IMR-90 (cell line): ENCODE results near the gene COLEC11. TPM values are rescaled to one million over a fixed set of nuclear protein-coding genes. Genes with fewer than 3 reads are reported as not detected.

Experiments used
- ATAC-seq: fragments of 200-7000 bp; cut with Tn5 transposase; 2 replicates; pipeline ENCODE4 v1.9.1; 2020; ENCODE audit warnings: low read depth, mild to moderate bottlenecking, moderate library complexity
- BruUV-seq: library from RNA; stranded (reverse); fragments of 400-500 nt; replicated peaks from 2 replicates; lab custom pipeline; 2021; lab: Mats Ljungman, UMichigan
- CTCF ChIA-PET: fragments of 300-600 bp; formaldehyde crosslinking; extraction: SDS; loops from one replicate; lab custom pipeline; 2021; ENCODE audit warnings: antibody characterized with exemption; lab: Yijun Ruan, JAX
- POLR2A ChIA-PET: fragments of 300-600 bp; sonication (Branson Sonifier 250); formaldehyde crosslinking; loops from one replicate; lab custom pipeline; 2022; ENCODE audit warnings: antibody characterized with exemption; ENCODE audit not compliant: unreplicated experiment; lab: Charles Lee
- DNase-seq: peaks from one replicate; pipeline ENCODE4 v3.0.0; 2013
- H2AFZ ChIP-seq: replicated peaks from 2 replicates; pipeline ENCODE3; 2013; ENCODE audit warnings: low read length, mild to moderate bottlenecking; ENCODE audit not compliant: poor library complexity
- H2AK5ac ChIP-seq: 2 replicates; pipeline ENCODE4 v1.6.1; 2013; ENCODE audit warnings: low read depth, low read length, inconsistent platforms
- H2AK9ac ChIP-seq: replicated peaks from 2 replicates; pipeline ENCODE3; 2013; ENCODE audit warnings: mild to moderate bottlenecking, low read depth, low read length, moderate library complexity; ENCODE audit not compliant: poor library complexity
- H2BK120ac ChIP-seq: 2 replicates; pipeline ENCODE4 v1.6.1; 2013; ENCODE audit warnings: low read depth, low read length, inconsistent platforms
- H2BK15ac ChIP-seq: 3 replicates; pipeline ENCODE4 v1.6.1; 2013; ENCODE audit warnings: low read depth, low read length, inconsistent platforms
- H2BK20ac ChIP-seq: 2 replicates; pipeline ENCODE4 v1.6.1; 2013; ENCODE audit warnings: low read depth, mild to moderate bottlenecking, inconsistent platforms, low read length, moderate library complexity
- H2BK5ac ChIP-seq: 2 replicates; pipeline ENCODE4 v1.6.1; 2013; ENCODE audit warnings: mild to moderate bottlenecking, low read depth, low read length, inconsistent platforms; ENCODE audit not compliant: poor library complexity, severe bottlenecking
- H3K14ac ChIP-seq: replicated peaks from 2 replicates; pipeline ENCODE4 v1.6.1; 2013; ENCODE audit warnings: low read depth, low read length, inconsistent platforms
- H3K18ac ChIP-seq: 2 replicates; pipeline ENCODE4 v1.6.1; 2013; ENCODE audit warnings: low read depth, low read length, control low read depth
- H3K23ac ChIP-seq: 2 replicates; pipeline ENCODE4 v1.6.1; 2013; ENCODE audit warnings: low read depth, low read length, inconsistent platforms
- H3K27ac ChIP-seq: 2 replicates; pipeline ENCODE4 v1.5.1; 2013; ENCODE audit warnings: mild to moderate bottlenecking, control low read depth, low read length; ENCODE audit not compliant: insufficient read depth
- H3K27me3 ChIP-seq: 2 replicates; pipeline ENCODE4 v1.6.1; 2013; ENCODE audit warnings: low read length; ENCODE audit not compliant: control insufficient read depth, insufficient read depth
- H3K36me3 ChIP-seq: 2 replicates; pipeline ENCODE4 v1.6.1; 2013; ENCODE audit warnings: low read length, mixed read lengths; ENCODE audit not compliant: control insufficient read depth, insufficient read depth
- H3K4ac ChIP-seq: 2 replicates; pipeline ENCODE4 v1.6.1; 2013; ENCODE audit warnings: low read depth, low read length, inconsistent platforms
- H3K4me1 ChIP-seq: 2 replicates; pipeline ENCODE4 v1.6.1; 2013; ENCODE audit warnings: low read length, mixed read lengths; ENCODE audit not compliant: control insufficient read depth, insufficient read depth
- H3K4me2 ChIP-seq: 2 replicates; pipeline ENCODE4 v1.6.1; 2013; ENCODE audit warnings: low read depth, mild to moderate bottlenecking, control low read depth, low read length, moderate library complexity
- H3K4me3 ChIP-seq: 2 replicates; pipeline ENCODE4 v1.5.1; 2013; ENCODE audit warnings: low read depth, mild to moderate bottlenecking, control low read depth, low read length, moderate library complexity; ENCODE audit not compliant: insufficient read depth
- H3K56ac ChIP-seq: 2 replicates; pipeline ENCODE4 v1.6.1; 2013; ENCODE audit warnings: low read length, inconsistent platforms; ENCODE audit not compliant: insufficient read depth; ENCODE audit errors: extremely low read depth
- H3K79me1 ChIP-seq, 2 experiments: 2 replicates each; pipeline ENCODE4 v1.6.1; 2013; ENCODE audit warnings: low read length in 2 of 2, inconsistent platforms in 1 of 2, low read depth in 1 of 2
- H3K9ac ChIP-seq: 2 replicates; pipeline ENCODE4 v1.6.1; 2013; ENCODE audit warnings: low read depth, low read length, control low read depth
- H3K9me1 ChIP-seq: 2 replicates; pipeline ENCODE4 v1.6.1; 2013; ENCODE audit warnings: low read length, inconsistent platforms; ENCODE audit not compliant: insufficient read depth
- H3K9me3 ChIP-seq: 2 replicates; pipeline ENCODE4 v1.6.1; 2013; ENCODE audit warnings: low read length; ENCODE audit not compliant: control insufficient read depth, insufficient read depth
- H4K20me1 ChIP-seq: 2 replicates; pipeline ENCODE4 v1.6.1; 2013; ENCODE audit warnings: low read length, inconsistent platforms; ENCODE audit not compliant: insufficient read depth
- H4K5ac ChIP-seq: 2 replicates; pipeline ENCODE4 v1.6.1; 2013; ENCODE audit warnings: mild to moderate bottlenecking, low read depth, low read length, control low read depth
- H4K8ac ChIP-seq, 2 experiments: 2 replicates each; pipeline ENCODE4 v1.6.1; 2013; ENCODE audit warnings: low read depth in 2 of 2, low read length in 2 of 2, control low read depth in 1 of 2, inconsistent platforms in 1 of 2
- H4K91ac ChIP-seq: 2 replicates; pipeline ENCODE4 v1.6.1; 2013; ENCODE audit warnings: low read depth, low read length, inconsistent platforms; ENCODE audit not compliant: insufficient read depth
- BHLHE40 ChIP-seq: fragments of 150-350 bp; IDR thresholded peaks from 2 replicates; pipeline ENCODE4 v1.6.1; 2016; ENCODE audit warnings: mild to moderate bottlenecking, low read depth, low read length
- CEBPB ChIP-seq: IDR thresholded peaks from 2 replicates; pipeline ENCODE4 v1.6.1; 2012; ENCODE audit warnings: low read depth, low read length, improper control_type of control experiment
- CHD1 ChIP-seq: IDR thresholded peaks from 2 replicates; pipeline ENCODE4 v1.6.1; 2012; ENCODE audit warnings: low read depth, low read length, improper control_type of control experiment
- ELK1 ChIP-seq: fragments of 150-350 bp; IDR thresholded peaks from 2 replicates; pipeline ENCODE4 v1.6.1; 2016; ENCODE audit warnings: low read depth, mild to moderate bottlenecking, low read length, moderate library complexity, borderline replicate concordance
- FOS ChIP-seq: fragments of 150-350 bp; IDR thresholded peaks from 2 replicates; pipeline ENCODE4 v1.6.1; 2016; ENCODE audit warnings: low read depth, low read length
- MAFK ChIP-seq: IDR thresholded peaks from 2 replicates; pipeline ENCODE4 v1.6.1; 2012; ENCODE audit warnings: low read depth, low read length, improper control_type of control experiment
- MAZ ChIP-seq: IDR thresholded peaks from 2 replicates; pipeline ENCODE4 v1.6.1; 2012; ENCODE audit warnings: low read depth, mild to moderate bottlenecking, low read length, improper control_type of control experiment, moderate library complexity, borderline replicate concordance
- MXI1 ChIP-seq: IDR thresholded peaks from 2 replicates; pipeline ENCODE4 v1.6.1; 2012; ENCODE audit warnings: low read depth, mild to moderate bottlenecking, low read length, moderate library complexity, borderline replicate concordance
- NFE2L2 ChIP-seq: fragments of 150-350 bp; IDR thresholded peaks from 2 replicates; pipeline ENCODE4 v1.6.1; 2016; ENCODE audit warnings: low read depth, mild to moderate bottlenecking, low read length
- POLR2A ChIP-seq: IDR thresholded peaks from 2 replicates; pipeline ENCODE4 v1.6.1; 2012; ENCODE audit warnings: mild to moderate bottlenecking, low read depth, low read length
- RAD21 ChIP-seq: IDR thresholded peaks from 2 replicates; pipeline ENCODE4 v1.6.1; 2012; ENCODE audit warnings: low read length, improper control_type of control experiment
- RCOR1 ChIP-seq: IDR thresholded peaks from 2 replicates; pipeline ENCODE4 v1.6.1; 2012; ENCODE audit warnings: mild to moderate bottlenecking, low read length, improper control_type of control experiment; ENCODE audit not compliant: insufficient replicate concordance
- RFX5 ChIP-seq: IDR thresholded peaks from 2 replicates; pipeline ENCODE4 v1.8.0; 2012; ENCODE audit warnings: low read depth, mild to moderate bottlenecking, low read length, moderate library complexity
- SMC3 ChIP-seq: fragments of 150-350 bp; IDR thresholded peaks from 2 replicates; pipeline ENCODE4 v1.6.1; 2016; ENCODE audit warnings: low read depth, mild to moderate bottlenecking, antibody characterized with exemption, low read length, moderate library complexity
- USF2 ChIP-seq: fragments of 150-350 bp; IDR thresholded peaks from 2 replicates; pipeline ENCODE4 v1.6.1; 2017; ENCODE audit warnings: mild to moderate bottlenecking, antibody characterized with exemption, low read length, low read depth
- WGBS, 2 experiments: methylation state at CpG; one replicate each; pipeline versions ENCODE4 v1.1.5 to v1.1.7; 2013; ENCODE audit warnings: missing lambda C conversion rate in 2 of 2; ENCODE audit not compliant: insufficient read length in 1 of 2; ENCODE audit errors: extremely low coverage in 2 of 2; 5-methylcytosine and 5-hydroxymethylcytosine counted together
- dilution Hi-C: fragments of 300-500 bp; cut with HindIII; formaldehyde crosslinking; loops from one replicate; pipeline ENCODE4 v1.14.3; 2018; ENCODE audit warnings: low sequenced_read_pairs; ENCODE audit not compliant: unreplicated experiment
- in situ Hi-C: fragments of 300-500 bp; cut with MboI; formaldehyde crosslinking; loops from 3 replicates; pipeline ENCODE4 v1.14.3; 2019; ENCODE audit warnings: low sequenced_read_pairs, inconsistent platforms, mixed read lengths
- intact Hi-C: fragments of 100-400 bp; cut with micrococcal nuclease; formaldehyde crosslinking; loops from 2 replicates; pipeline ENCODE4 v1.10.0; 2022
- polyA plus RNA-seq, 3 experiments: library from polyadenylated mRNA; depleted of rRNA; stranded (reverse); fragments of >200 nt; gene quantifications; 2 replicates each; pipeline ENCODE4 v1.2.3, GENCODE V29; 2012; ENCODE audit warnings: low replicate concordance in 1 of 3
- total RNA-seq: library from RNA; depleted of rRNA; stranded (reverse); fragments of >200 nt; gene quantifications from 2 replicates; pipeline ENCODE4 v1.2.3, GENCODE V29; 2012
- TF ChIP-seq, protein P1 (sequence below): conservative IDR thresholded peaks from 2 replicates; pipeline ENCODE4 v1.5.1; 2012; ENCODE audit warnings: mild to moderate bottlenecking, low read depth, low read length, improper control_type of control experiment

The COLEC11 gene
- total and polyA plus RNA-seq, 2 of the 4 experiments (the other 2 are of a cell fraction): under 0.01 to 0.24 TPM

DNA sequence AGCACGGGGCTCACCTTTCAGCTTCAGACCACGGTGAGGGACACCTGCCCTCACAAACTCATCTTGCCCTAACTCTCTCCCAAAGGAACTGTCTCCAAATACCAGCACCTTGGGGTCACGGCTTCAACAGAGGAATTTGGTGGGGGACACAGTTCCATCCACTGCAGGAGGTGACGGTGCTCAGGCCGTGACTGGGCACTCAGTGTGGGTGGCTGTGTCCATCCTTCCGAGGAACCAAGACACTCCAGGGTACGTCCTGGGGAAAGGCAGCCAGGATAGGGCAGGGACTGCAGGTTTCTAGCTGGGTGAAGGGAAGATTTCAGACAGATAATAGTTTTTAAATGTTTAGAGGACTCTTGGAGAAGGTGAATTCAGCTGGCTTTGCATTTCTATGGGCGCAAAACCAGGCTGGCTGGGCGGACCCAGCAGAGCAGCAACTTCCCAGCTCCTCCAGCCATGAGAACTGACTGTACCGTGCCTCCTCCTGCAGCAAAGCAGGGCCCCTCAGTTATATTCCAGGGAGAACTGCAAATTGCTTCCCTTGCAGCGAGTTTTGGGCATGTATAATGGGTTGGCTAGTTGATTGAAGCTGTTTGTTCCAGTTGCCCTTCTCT, 39.2 kb downstream of the COLEC11 start:
- Histone ChIP-seq H3K14ac (no peak overlapping the region), H3K56ac (no peak overlapping the region), H4K8ac (no peak overlapping the region), H2BK20ac (no peak overlapping the region), H4K20me1 (no peaks in the 10 kb centered on the region), H3K9me3 (no peaks in the 10 kb centered on the region), H3K4me3 (no peak overlapping the region), H3K4me2 (no peak overlapping the region), H3K27me3 (peaks cover 9% of the 10 kb centered on the region; the same call in 1 of the 2 replicates), H4K5ac (no peak overlapping the region), H2BK5ac (no peak overlapping the region), H4K91ac (no peak overlapping the region), H2AK5ac (no peak overlapping the region), H3K4ac (no peak overlapping the region), H2BK15ac (no peak overlapping the region), H3K79me1 (no peaks in the 10 kb centered on the region), H3K4me1 (no peaks in the 10 kb centered on the region; the same call in 1 of the 2 replicates), H3K18ac (no peak overlapping the region), H3K27ac (no peak overlapping the region), H3K36me3 (no peaks in the 10 kb centered on the region), H2AK9ac (no peak overlapping the region), H2BK120ac (no peak overlapping the region), H3K23ac (no peak overlapping the region), H3K9me1 (no peaks in the 10 kb centered on the region), H2AFZ (peak overlapping the region; percentile 51), H3K9ac (no peak overlapping the region)
- in situ Hi-C loops (no loop called here), intact Hi-C loops (loop anchor here (5.0 kb wide), 1 partner anchor 37 kb away; the partner anchor contains the start of gene COLEC11), dilution Hi-C loops (no loop called here)
- POLR2A ChIA-PET: interaction anchor here (0.5 kb wide), 1 partner anchor 12 kb away, joined by 7 read pairs; no protein-coding TSS in a partner anchor
- no peak for DNase-seq
- CTCF ChIA-PET: no interaction called here
- BruUV-seq: no TSS peak
- WGBS, 2 experiments: 70% methylated on average over 2 of the region's 11 CpGs; no CpG with 5 or more reads in 1 of the 2 experiments
- TF ChIP-seq BHLHE40: no peak
- no peak for TF ChIP-seq NFE2L2
- TF ChIP-seq FOS: no peak
- TF ChIP-seq RAD21: no peak
- no peak for TF ChIP-seq ELK1
- TF ChIP-seq SMC3: no peak
- TF ChIP-seq RCOR1: no peak
- no peak for TF ChIP-seq MXI1
- TF ChIP-seq MAFK: no peak
- TF ChIP-seq USF2: no peak
- no peak for TF ChIP-seq POLR2A
- no peak for TF ChIP-seq MAZ
- TF ChIP-seq RFX5: no peak
- TF ChIP-seq CHD1: no peak
- TF ChIP-seq CEBPB: no peak
- TF ChIP-seq, protein P1, sequence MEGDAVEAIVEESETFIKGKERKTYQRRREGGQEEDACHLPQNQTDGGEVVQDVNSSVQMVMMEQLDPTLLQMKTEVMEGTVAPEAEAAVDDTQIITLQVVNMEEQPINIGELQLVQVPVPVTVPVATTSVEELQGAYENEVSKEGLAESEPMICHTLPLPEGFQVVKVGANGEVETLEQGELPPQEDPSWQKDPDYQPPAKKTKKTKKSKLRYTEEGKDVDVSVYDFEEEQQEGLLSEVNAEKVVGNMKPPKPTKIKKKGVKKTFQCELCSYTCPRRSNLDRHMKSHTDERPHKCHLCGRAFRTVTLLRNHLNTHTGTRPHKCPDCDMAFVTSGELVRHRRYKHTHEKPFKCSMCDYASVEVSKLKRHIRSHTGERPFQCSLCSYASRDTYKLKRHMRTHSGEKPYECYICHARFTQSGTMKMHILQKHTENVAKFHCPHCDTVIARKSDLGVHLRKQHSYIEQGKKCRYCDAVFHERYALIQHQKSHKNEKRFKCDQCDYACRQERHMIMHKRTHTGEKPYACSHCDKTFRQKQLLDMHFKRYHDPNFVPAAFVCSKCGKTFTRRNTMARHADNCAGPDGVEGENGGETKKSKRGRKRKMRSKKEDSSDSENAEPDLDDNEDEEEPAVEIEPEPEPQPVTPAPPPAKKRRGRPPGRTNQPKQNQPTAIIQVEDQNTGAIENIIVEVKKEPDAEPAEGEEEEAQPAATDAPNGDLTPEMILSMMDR: no peak
- no peak for ATAC-seq
